SK-N-MC (cell line): Measurements from ENCODE around the gene BIK.

Experiments
- EZH2 ChIP-seq: fragments of 200-600 bp; sonication (generic); IDR thresholded peaks from one replicate; pipeline ENCODE4 v1.6.1; 2017; ENCODE audit warnings: antibody characterized with exemption
- FOXP2 ChIP-seq: optimal IDR thresholded peaks from 2 replicates; pipeline ENCODE3; 2011; ENCODE audit warnings: mild to moderate bottlenecking, moderate library complexity; ENCODE audit not compliant: insufficient read depth; ENCODE audit errors: extremely low read length, control extremely low read depth
- POLR2AphosphoS5 ChIP-seq: IDR thresholded peaks from 2 replicates; pipeline ENCODE4 v1.6.1; 2012; ENCODE audit warnings: mild to moderate bottlenecking, low read depth, low read length, borderline replicate concordance

DNA sequence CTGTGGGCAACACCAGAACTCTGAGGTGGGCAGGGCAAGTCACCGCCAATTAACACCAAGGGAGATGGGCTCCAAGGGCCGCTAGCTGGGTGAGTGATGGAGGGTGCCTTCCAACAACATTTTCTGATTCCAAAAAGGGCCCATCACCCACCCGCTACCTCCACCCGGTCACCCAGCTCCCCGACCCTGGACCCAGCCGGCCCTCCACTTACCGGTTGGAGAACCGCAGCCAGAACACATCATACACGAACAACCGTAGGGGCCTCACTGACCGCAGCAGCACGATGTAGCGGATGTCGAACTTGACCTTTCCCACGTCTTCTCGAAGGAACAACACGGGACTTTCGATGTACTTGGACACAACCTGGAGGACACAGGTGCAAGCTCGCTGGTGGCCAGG lies 61.6 kb downstream of the BIK start:
- TF ChIP-seq EZH2 (no peak), POLR2AphosphoS5 (no peak), FOXP2 (no peak)
